Endothelial cell of umbilical vein (primary cell): ENCODE measurements around the gene A1BG. TPM values are rescaled to one million over a fixed set of nuclear protein-coding genes. Genes with fewer than 3 reads are reported as not detected.

Experiments
- BruUV-seq: library from RNA; stranded (reverse); fragments of 400-500 nt; replicated peaks from 2 replicates; lab custom pipeline; 2021; lab: Mats Ljungman, UMichigan
- CTCF ChIA-PET: fragments of 300-600, 350-600 bp; sonication (Branson Sonifier 250); formaldehyde crosslinking; loops from one replicate; lab custom pipeline; 2021; ENCODE audit warnings: antibody characterized with exemption, inconsistent platforms; lab: Charles Lee
- POLR2A ChIA-PET: fragments of 300-600, 350-600 bp; sonication (Branson Sonifier 250); formaldehyde crosslinking; loops from one replicate; lab custom pipeline; 2021; ENCODE audit warnings: antibody characterized with exemption, inconsistent platforms; lab: Charles Lee
- DNase-seq: peaks from one replicate; pipeline ENCODE4 v3.0.0-alpha.2; 2011; ENCODE audit warnings: low read depth, low spot score
- FAIRE-seq: peaks from 2 replicates; lab custom pipeline; 2011; peaks lifted over from hg19 to GRCh38; lab: Jason Lieb, UNC
- H2AFZ ChIP-seq: 2 replicates; pipeline ENCODE4 v1.6.0; 2012; ENCODE audit warnings: low read depth, low read length, control low read depth, inconsistent platforms
- H3K27ac ChIP-seq: 2 replicates; pipeline ENCODE4 v1.5.1; 2011; ENCODE audit warnings: low read depth, mild to moderate bottlenecking, control low read depth, low read length, moderate library complexity; ENCODE audit not compliant: insufficient read depth
- H3K27me3 ChIP-seq, 2 experiments: 2 replicates each; pipeline versions ENCODE4 v1.6.0 to v1.6.1; 2011; ENCODE audit warnings: low read length in 2 of 2, mixed read lengths in 1 of 2; ENCODE audit not compliant: control insufficient read depth in 2 of 2, insufficient read depth in 2 of 2
- H3K36me3 ChIP-seq, 2 experiments: 2 replicates in 1 of 2; 3 replicates in 1 of 2; pipeline ENCODE4 v1.5.1; 2011; ENCODE audit warnings: low read length in 2 of 2, mild to moderate bottlenecking in 1 of 2, moderate library complexity in 1 of 2; ENCODE audit not compliant: control insufficient read depth in 2 of 2, insufficient read depth in 2 of 2; ENCODE audit errors: extremely low read depth in 1 of 2
- H3K4me1 ChIP-seq: 3 replicates; pipeline ENCODE4 v1.5.1; 2011; ENCODE audit warnings: mild to moderate bottlenecking, low read length; ENCODE audit not compliant: control insufficient read depth, insufficient read depth; ENCODE audit errors: extremely low read depth
- H3K4me2 ChIP-seq: 2 replicates; pipeline ENCODE4 v1.6.1; 2011; ENCODE audit warnings: low read length, control low read depth, mixed read lengths; ENCODE audit not compliant: insufficient read depth
- H3K4me3 ChIP-seq, 3 experiments: fragments of 200-600 bp in 1 of 3; sonication (generic), shearing (Covaris generic) in 1 of 3; replicated peaks in 1 of 3; 2 replicates each; pipeline ENCODE4 v1.5.1; 2011 to 2016; ENCODE audit warnings: control low read depth in 3 of 3, low read length in 3 of 3, mild to moderate bottlenecking in 2 of 3, inconsistent platforms in 1 of 3, low read depth in 1 of 3, moderate library complexity in 1 of 3; ENCODE audit not compliant: insufficient read depth in 1 of 3
- H3K79me2 ChIP-seq: 2 replicates; pipeline ENCODE4 v1.6.0; 2012; ENCODE audit warnings: low read length, inconsistent platforms; ENCODE audit not compliant: control insufficient read depth, insufficient read depth
- H3K9ac ChIP-seq: replicated peaks from 2 replicates; pipeline ENCODE3; 2011; ENCODE audit warnings: low read length, control low read depth; ENCODE audit not compliant: insufficient read depth; ENCODE audit errors: extremely low read depth
- H3K9me1 ChIP-seq: replicated peaks from 3 replicates; pipeline ENCODE4 v1.6.0; 2011; ENCODE audit warnings: mild to moderate bottlenecking, low read length; ENCODE audit not compliant: control insufficient read depth, insufficient read depth; ENCODE audit errors: extremely low read depth
- H3K9me3 ChIP-seq: replicated peaks from 2 replicates; pipeline ENCODE4 v1.5.1; 2012; ENCODE audit warnings: low read length, inconsistent platforms; ENCODE audit not compliant: control insufficient read depth, insufficient read depth
- H4K20me1 ChIP-seq: replicated peaks from 2 replicates; pipeline ENCODE3; 2011; ENCODE audit warnings: mild to moderate bottlenecking, low read length; ENCODE audit not compliant: control insufficient read depth, insufficient read depth; ENCODE audit errors: extremely low read depth
- FOS ChIP-seq: IDR thresholded peaks from 2 replicates; pipeline ENCODE4 v1.6.1; 2011; ENCODE audit warnings: mild to moderate bottlenecking, low read length, moderate library complexity, borderline replicate concordance; ENCODE audit not compliant: insufficient read depth
- JUN ChIP-seq: IDR thresholded peaks from 2 replicates; pipeline ENCODE4 v1.6.1; 2011; ENCODE audit warnings: borderline replicate concordance, low read depth; ENCODE audit not compliant: insufficient read length, insufficient read depth
- MYC ChIP-seq: IDR thresholded peaks from one replicate; pipeline ENCODE4 v1.6.1; 2011; ENCODE audit warnings: mild to moderate bottlenecking, low read depth, low read length
- POLR2A ChIP-seq: IDR thresholded peaks from 2 replicates; pipeline ENCODE4 v1.6.1; 2012; ENCODE audit warnings: low read depth, mild to moderate bottlenecking, control low read depth, low read length
- POLR2AphosphoS5 ChIP-seq: IDR thresholded peaks from 2 replicates; pipeline ENCODE4 v1.6.1; 2012; ENCODE audit warnings: low read depth, mild to moderate bottlenecking, control low read depth, low read length, moderate library complexity; ENCODE audit not compliant: insufficient read depth
- dilution Hi-C: fragments of 300-500 bp; cut with MboI; formaldehyde crosslinking; loops from one replicate; pipeline ENCODE4 v1.15.0; 2019; ENCODE audit warnings: low sequenced_read_pairs; ENCODE audit not compliant: extremely low pct_ligation_motif_present
- intact Hi-C: fragments of 100-400 bp; cut with micrococcal nuclease; formaldehyde crosslinking; loops from one replicate; pipeline ENCODE4 v1.10.0; 2022
- polyA plus RNA-seq, 4 experiments: library from polyadenylated mRNA; depleted of rRNA in 3 of 4; stranded (reverse) in 3 of 4; unstranded in 1 of 4; fragments of >200 nt; gene quantifications; 2 replicates each; pipeline versions ENCODE4 v1.2.1 to v1.2.3, GENCODE V29; 2011 to 2012; ENCODE audit warnings: missing spikeins in 1 of 4
- total RNA-seq: library from RNA; stranded (reverse); gene quantifications from 2 replicates; pipeline ENCODE4 v1.2.3, GENCODE V29; 2021
- TF ChIP-seq, protein P1 (sequence below): IDR thresholded peaks from 2 replicates; pipeline ENCODE4 v1.6.1; 2011; ENCODE audit not compliant: insufficient read depth, insufficient read length
- TF ChIP-seq, protein P2 (sequence below), 2 donors: IDR thresholded peaks; 1 replicate in 1 of 2; 2 replicates in 1 of 2; pipeline ENCODE4 v1.5.1; 2011; ENCODE audit warnings: low read length in 2 of 2, mild to moderate bottlenecking in 2 of 2, moderate library complexity in 2 of 2, control low read depth in 1 of 2, inconsistent platforms in 1 of 2, low read depth in 1 of 2; ENCODE audit not compliant: insufficient read depth in 1 of 2; ENCODE audit errors: extremely low read depth in 1 of 2

The A1BG gene
- total and polyA plus RNA-seq, 2 donors (not counting 3 experiments of a cell fraction or from before 2014, with no cell fraction given): 2.3 to 3.7 TPM

- POLR2A ChIA-PET: no interaction called here
- intact Hi-C loops (no loop called here), dilution Hi-C loops (no loop called here)
- CTCF ChIA-PET: no interaction called here
- H3K79me2 ChIP-seq: peaks cover 26% of the 10 kb centered on the region
- no peak overlapping the region for H3K9ac ChIP-seq
- H3K9me1 ChIP-seq: no peaks in the 10 kb centered on the region
- DNase-seq (no peak), FAIRE-seq (no peak)
- H3K4me1 ChIP-seq: peaks cover 8% of the 10 kb centered on the region
- no peaks in the 10 kb centered on the region for H3K9me3 ChIP-seq
- no peak overlapping the region for H3K4me3 ChIP-seq
- H3K4me2 ChIP-seq: no peak overlapping the region
- H3K36me3 ChIP-seq: peaks cover 11 to 21% of the 10 kb centered on the region in 2 experiments
- peaks cover 2% of the 10 kb centered on the region for H4K20me1 ChIP-seq
- BruUV-seq: no TSS peak
- TF ChIP-seq, protein P1, sequence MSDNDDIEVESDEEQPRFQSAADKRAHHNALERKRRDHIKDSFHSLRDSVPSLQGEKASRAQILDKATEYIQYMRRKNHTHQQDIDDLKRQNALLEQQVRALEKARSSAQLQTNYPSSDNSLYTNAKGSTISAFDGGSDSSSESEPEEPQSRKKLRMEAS: no peak
- TF ChIP-seq MYC (no peak), JUN (no peak), FOS (no peak), POLR2A (no peak), POLR2AphosphoS5 (no peak)
- TF ChIP-seq, protein P2, sequence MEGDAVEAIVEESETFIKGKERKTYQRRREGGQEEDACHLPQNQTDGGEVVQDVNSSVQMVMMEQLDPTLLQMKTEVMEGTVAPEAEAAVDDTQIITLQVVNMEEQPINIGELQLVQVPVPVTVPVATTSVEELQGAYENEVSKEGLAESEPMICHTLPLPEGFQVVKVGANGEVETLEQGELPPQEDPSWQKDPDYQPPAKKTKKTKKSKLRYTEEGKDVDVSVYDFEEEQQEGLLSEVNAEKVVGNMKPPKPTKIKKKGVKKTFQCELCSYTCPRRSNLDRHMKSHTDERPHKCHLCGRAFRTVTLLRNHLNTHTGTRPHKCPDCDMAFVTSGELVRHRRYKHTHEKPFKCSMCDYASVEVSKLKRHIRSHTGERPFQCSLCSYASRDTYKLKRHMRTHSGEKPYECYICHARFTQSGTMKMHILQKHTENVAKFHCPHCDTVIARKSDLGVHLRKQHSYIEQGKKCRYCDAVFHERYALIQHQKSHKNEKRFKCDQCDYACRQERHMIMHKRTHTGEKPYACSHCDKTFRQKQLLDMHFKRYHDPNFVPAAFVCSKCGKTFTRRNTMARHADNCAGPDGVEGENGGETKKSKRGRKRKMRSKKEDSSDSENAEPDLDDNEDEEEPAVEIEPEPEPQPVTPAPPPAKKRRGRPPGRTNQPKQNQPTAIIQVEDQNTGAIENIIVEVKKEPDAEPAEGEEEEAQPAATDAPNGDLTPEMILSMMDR (IDR thresholded peaks at IDR 0.05; ENCODE audit: extremely low read depth in 1 of 2, insufficient read depth in 1 of 2, low read depth in 1 of 2, low read length in 2 of 2): no peak
- no peak overlapping the region for H3K27ac ChIP-seq
- H2AFZ ChIP-seq: no peak overlapping the region
- no peaks in the 10 kb centered on the region for H3K27me3 ChIP-seq
Measured at GRCh38 chr19:58392945-58393724, 39.8 kb upstream of the A1BG start.
